Neural cell (in vitro differentiated cells): ENCODE measurements around the gene SPECC1. TPM values are rescaled to one million over a fixed set of nuclear protein-coding genes. Genes with fewer than 3 reads are reported as not detected.
"Not testable (repeated sequence)": the region's sequence is repeated elsewhere in the genome, so short reads cannot be mapped to it uniquely, and the experiment has no call there.

ENCODE experiments used
- H2AFZ ChIP-seq: fragments of 200-600, 300-800 bp; sonication (generic), shearing (Covaris generic); 2 replicates; pipeline ENCODE4 v1.6.0; 2014; ENCODE audit warnings: low read depth, mild to moderate bottlenecking, antibody characterized with exemption, low read length, moderate library complexity
- H3F3A ChIP-seq: fragments of 200-600 bp; shearing (Covaris generic); 2 replicates; pipeline ENCODE4 v1.6.1; 2016; ENCODE audit warnings: mild to moderate bottlenecking, moderate library complexity, mixed read lengths, antibody characterized with exemption, low read length; ENCODE audit not compliant: insufficient read depth, poor library complexity, severe bottlenecking
- H3K27ac ChIP-seq: fragments of 200-600, 300-800 bp; sonication (generic), shearing (Covaris generic); 2 replicates; pipeline ENCODE4 v1.5.1; 2014; ENCODE audit warnings: mild to moderate bottlenecking, low read length, moderate library complexity
- H3K27me3 ChIP-seq: fragments of 300-800, 200-600 bp; sonication (generic), shearing (Covaris generic); 2 replicates; pipeline ENCODE4 v1.6.0; 2014; ENCODE audit warnings: mild to moderate bottlenecking, low read depth, low read length, moderate library complexity; ENCODE audit not compliant: insufficient read depth
- H3K36me3 ChIP-seq: fragments of 300-800, 200-600 bp; sonication (generic), shearing (Covaris generic); 2 replicates; pipeline ENCODE4 v1.5.1; 2014; ENCODE audit warnings: mild to moderate bottlenecking, antibody characterized with exemption, low read length, moderate library complexity; ENCODE audit not compliant: insufficient read depth
- H3K4me2 ChIP-seq: fragments of 300-800, 200-600 bp; sonication (generic), shearing (Covaris generic); 2 replicates; pipeline ENCODE4 v1.6.0; 2014; ENCODE audit warnings: mild to moderate bottlenecking, low read length
- H3K4me3 ChIP-seq: fragments of 300-800, 200-600 bp; sonication (generic), shearing (Covaris generic); 2 replicates; pipeline ENCODE4 v1.5.1; 2014; ENCODE audit warnings: mild to moderate bottlenecking, low read length, moderate library complexity
- H3K79me2 ChIP-seq: fragments of 200-600 bp; shearing (Covaris generic); replicated peaks from 2 replicates; pipeline ENCODE4 v1.6.0; 2014; ENCODE audit warnings: mild to moderate bottlenecking, low read length, moderate library complexity; ENCODE audit not compliant: insufficient read depth
- H3K9ac ChIP-seq: fragments of 300-800, 200-600 bp; sonication (generic), shearing (Covaris generic); 2 replicates; pipeline ENCODE4 v1.6.1; 2016; ENCODE audit warnings: mild to moderate bottlenecking, low read length, mixed read lengths
- H3K9me2 ChIP-seq: fragments of 200-600 bp; shearing (Covaris generic); 2 replicates; pipeline ENCODE4 v1.6.1; 2016; ENCODE audit warnings: mild to moderate bottlenecking, low read length, mixed read lengths; ENCODE audit not compliant: insufficient read depth
- H3K9me3 ChIP-seq: fragments of 200-600, 300-800 bp; sonication (generic), shearing (Covaris generic); 2 replicates; pipeline ENCODE4 v1.6.1; 2016; ENCODE audit warnings: mild to moderate bottlenecking, mixed run types, low read length, moderate library complexity, mixed read lengths
- H4K20me1 ChIP-seq: fragments of 200-600 bp; shearing (Covaris generic); 2 replicates; pipeline ENCODE4 v1.6.1; 2016; ENCODE audit warnings: mild to moderate bottlenecking, mixed run types; ENCODE audit not compliant: insufficient read depth
- EP300 ChIP-seq: fragments of 450-650 bp; conservative IDR thresholded peaks from 2 replicates; pipeline ENCODE4 v1.6.1; 2014; ENCODE audit warnings: antibody characterized with exemption, mild to moderate bottlenecking, moderate library complexity; ENCODE audit not compliant: poor library complexity, severe bottlenecking
- EZH2 ChIP-seq: fragments of 200-600, 300-800 bp; shearing (Covaris generic), sonication (generic); IDR thresholded peaks from 2 replicates; pipeline ENCODE4 v1.6.1; 2014; ENCODE audit warnings: antibody characterized with exemption, low read length, borderline replicate concordance, mild to moderate bottlenecking; ENCODE audit not compliant: insufficient read depth, poor library complexity, severe bottlenecking
- MXI1 ChIP-seq: fragments of 450-650 bp; conservative IDR thresholded peaks from 2 replicates; pipeline ENCODE4 v1.6.1; 2014; ENCODE audit warnings: antibody characterized with exemption, mild to moderate bottlenecking; ENCODE audit not compliant: poor library complexity, severe bottlenecking
- POLR2AphosphoS5 ChIP-seq: IDR thresholded peaks from 2 replicates; pipeline ENCODE4 v1.6.1; 2012
- RAD21 ChIP-seq: fragments of 450-650 bp; conservative IDR thresholded peaks from 2 replicates; pipeline ENCODE4 v1.6.1; 2014; ENCODE audit warnings: antibody characterized with exemption, mild to moderate bottlenecking, moderate library complexity
- REST ChIP-seq: IDR thresholded peaks from 2 replicates; pipeline ENCODE4 v1.6.1; 2012; ENCODE audit warnings: borderline replicate concordance
- SMC3 ChIP-seq: fragments of 450-650 bp; conservative IDR thresholded peaks from 2 replicates; pipeline ENCODE4 v1.6.1; 2014; ENCODE audit warnings: antibody characterized with exemption, mild to moderate bottlenecking, moderate library complexity; ENCODE audit not compliant: poor library complexity
- TAF1 ChIP-seq: IDR thresholded peaks from 2 replicates; pipeline ENCODE4 v1.6.1; 2012; ENCODE audit warnings: low read depth
- polyA minus RNA-seq: library from RNA; depleted of rRNA, polyadenylated mRNA; stranded (reverse); fragments of >200 nt; gene quantifications from 2 replicates; pipeline ENCODE4 v1.2.3, GENCODE V29; 2014
- polyA plus RNA-seq: library from polyadenylated mRNA; depleted of rRNA; stranded (reverse); fragments of >200 nt; gene quantifications from 2 replicates; pipeline ENCODE4 v1.2.3, GENCODE V29; 2014
- TF ChIP-seq, protein P1 (sequence below): fragments of 450-650 bp; IDR thresholded peaks from 2 replicates; pipeline ENCODE4 v1.5.1; 2014; ENCODE audit warnings: antibody characterized with exemption, mild to moderate bottlenecking, moderate library complexity; ENCODE audit not compliant: poor library complexity, severe bottlenecking

The SPECC1 gene
- polyA plus RNA-seq (7.0 and 8.6 TPM in 2 replicates), polyA minus RNA-seq (123 and 131 TPM in 2 replicates)

- H2AFZ ChIP-seq = peak within 1 kb of the TSS; percentile 65
- no peaks in the 10 kb centered on the region for H3K79me2 ChIP-seq
- no peaks in the 10 kb centered on the region for H4K20me1 ChIP-seq
- peaks cover 29% of the 10 kb centered on the region for H3K27me3 ChIP-seq
- H3K4me3 ChIP-seq = peak within 1 kb of the TSS; percentile 82
- no peak within 1 kb of the TSS for H3K27ac ChIP-seq
- H3F3A ChIP-seq = no peaks in the 10 kb centered on the region
- TF ChIP-seq EZH2 (no peak), SMC3 (peak; percentile 67), POLR2AphosphoS5 (peak; percentile 26), EP300 (no peak), MXI1 (peak; percentile 72), REST (no peak), RAD21 (peak; percentile 51), TAF1 (peak; percentile 20)
- TF ChIP-seq, protein P1, sequence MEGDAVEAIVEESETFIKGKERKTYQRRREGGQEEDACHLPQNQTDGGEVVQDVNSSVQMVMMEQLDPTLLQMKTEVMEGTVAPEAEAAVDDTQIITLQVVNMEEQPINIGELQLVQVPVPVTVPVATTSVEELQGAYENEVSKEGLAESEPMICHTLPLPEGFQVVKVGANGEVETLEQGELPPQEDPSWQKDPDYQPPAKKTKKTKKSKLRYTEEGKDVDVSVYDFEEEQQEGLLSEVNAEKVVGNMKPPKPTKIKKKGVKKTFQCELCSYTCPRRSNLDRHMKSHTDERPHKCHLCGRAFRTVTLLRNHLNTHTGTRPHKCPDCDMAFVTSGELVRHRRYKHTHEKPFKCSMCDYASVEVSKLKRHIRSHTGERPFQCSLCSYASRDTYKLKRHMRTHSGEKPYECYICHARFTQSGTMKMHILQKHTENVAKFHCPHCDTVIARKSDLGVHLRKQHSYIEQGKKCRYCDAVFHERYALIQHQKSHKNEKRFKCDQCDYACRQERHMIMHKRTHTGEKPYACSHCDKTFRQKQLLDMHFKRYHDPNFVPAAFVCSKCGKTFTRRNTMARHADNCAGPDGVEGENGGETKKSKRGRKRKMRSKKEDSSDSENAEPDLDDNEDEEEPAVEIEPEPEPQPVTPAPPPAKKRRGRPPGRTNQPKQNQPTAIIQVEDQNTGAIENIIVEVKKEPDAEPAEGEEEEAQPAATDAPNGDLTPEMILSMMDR = peak; percentile 99
- no peaks in the 10 kb centered on the region for H3K9me3 ChIP-seq
- peak within 1 kb of the TSS; percentile 69 for H3K4me2 ChIP-seq
- no peaks in the 10 kb centered on the region for H3K9me2 ChIP-seq
- no peaks in the 10 kb centered on the region for H3K36me3 ChIP-seq
- H3K9ac ChIP-seq = peak within 1 kb of the TSS; percentile 57
Observed at GRCh38 chr17:20009302-20010098, at the start of gene SPECC1. SPECC1 (plus strand) TSS chr17:20009359; CDS start chr17:20096652, 87,293 bp downstream.

DNA sequence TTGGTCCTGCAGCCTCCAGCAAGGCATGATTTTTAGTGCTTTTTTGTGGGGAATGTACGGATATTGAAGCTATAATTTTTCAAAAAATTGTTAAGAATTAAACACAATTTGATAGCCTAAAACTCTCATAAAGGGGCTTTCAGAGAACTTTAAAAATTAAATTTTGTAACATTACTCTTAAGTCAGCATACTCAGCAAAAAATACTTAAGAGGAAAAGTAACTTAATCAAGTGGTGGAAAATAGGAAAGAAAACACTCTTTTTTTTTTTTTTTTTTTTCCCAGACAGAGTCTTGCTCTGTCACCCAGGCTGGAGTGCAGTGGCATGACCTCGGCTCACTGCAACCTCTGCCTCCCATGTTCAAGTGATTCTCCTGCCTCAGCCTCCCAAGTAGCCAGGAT is 46.2 kb upstream of the SPECC1 start:
- H2AFZ ChIP-seq, H3K79me2 ChIP-seq, H3K9ac ChIP-seq, H3K27ac ChIP-seq, H3K4me3 ChIP-seq, H3K36me3 ChIP-seq, H3K9me2 ChIP-seq, H3K4me2 ChIP-seq, H3F3A ChIP-seq, H4K20me1 ChIP-seq, H3K9me3 ChIP-seq, H3K27me3 ChIP-seq: not testable (repeated sequence)
